Smooth muscle cell (in vitro differentiated cells): ENCODE results near the gene NAV3. TPM values are rescaled to one million over a fixed set of nuclear protein-coding genes. Genes with fewer than 3 reads are reported as not detected.

Source experiments
- DNase-seq: peaks from one replicate; lab custom pipeline; 2025; ENCODE audit not compliant: unreplicated experiment; lab: John Stamatoyannopoulos, UW
- H2AFZ ChIP-seq: fragments of 200-600 bp; sonication (generic); 2 replicates; pipeline ENCODE4 v1.6.0; 2016; ENCODE audit warnings: antibody characterized with exemption, low read depth, mild to moderate bottlenecking
- H3F3A ChIP-seq: fragments of 200-600 bp; sonication (generic); 2 replicates; pipeline ENCODE4 v1.6.0; 2017; ENCODE audit warnings: antibody characterized with exemption, low read depth
- H3K27ac ChIP-seq: fragments of 200-600 bp; sonication (generic); 2 replicates; pipeline ENCODE4 v1.5.1; 2016; ENCODE audit warnings: low read depth, mild to moderate bottlenecking
- H3K27me3 ChIP-seq: fragments of 200-600 bp; sonication (generic); 2 replicates; pipeline ENCODE4 v1.6.1; 2016; ENCODE audit warnings: low read depth, mild to moderate bottlenecking
- H3K36me3 ChIP-seq: fragments of 200-600 bp; sonication (generic); 2 replicates; pipeline ENCODE4 v1.5.1; 2016; ENCODE audit warnings: low read depth
- H3K4me1 ChIP-seq: fragments of 200-600 bp; sonication (generic); 2 replicates; pipeline ENCODE4 v1.5.1; 2016; ENCODE audit warnings: low read depth
- H3K4me2 ChIP-seq: fragments of 200-600 bp; sonication (generic); 2 replicates; pipeline ENCODE4 v1.6.0; 2016; ENCODE audit warnings: mild to moderate bottlenecking
- H3K4me3 ChIP-seq: fragments of 200-600 bp; sonication (generic); 2 replicates; pipeline ENCODE4 v1.5.1; 2016; ENCODE audit warnings: mild to moderate bottlenecking
- H3K79me2 ChIP-seq: fragments of 200-600 bp; sonication (generic); 2 replicates; pipeline ENCODE4 v1.6.0; 2016; ENCODE audit warnings: low read depth, mild to moderate bottlenecking
- H3K9ac ChIP-seq: fragments of 200-600 bp; sonication (generic); 2 replicates; pipeline ENCODE4 v1.6.0; 2016; ENCODE audit warnings: low read depth
- H3K9me3 ChIP-seq: fragments of 200-600 bp; sonication (generic); replicated peaks from 2 replicates; pipeline ENCODE4 v1.5.1; 2016; ENCODE audit warnings: low read depth
- H4K20me1 ChIP-seq: fragments of 200-600 bp; sonication (generic); 2 replicates; pipeline ENCODE4 v1.6.0; 2016; ENCODE audit warnings: low read depth
- WGBS: methylation state at CpG from one replicate; pipeline ENCODE4 v1.1.7; 2016; ENCODE audit warnings: low lambda C conversion rate; 5-methylcytosine and 5-hydroxymethylcytosine counted together
- polyA plus RNA-seq: library from polyadenylated mRNA; unstranded; fragments of >200 nt; fragmentation: Nextera tagmentation; extraction: Ambion mirVana; gene quantifications from 2 replicates; pipeline ENCODE4 v1.2.1, GENCODE V29; 2016
- total RNA-seq: library from RNA; depleted of rRNA; stranded (reverse); fragments of >200 nt; gene quantifications from 2 replicates; pipeline ENCODE4 v1.2.3, GENCODE V29; 2014
- TF ChIP-seq, protein P1 (sequence below): fragments of 200-600 bp; sonication (generic); IDR thresholded peaks from 2 replicates; pipeline ENCODE4 v1.5.1; 2017; ENCODE audit warnings: borderline replicate concordance, mild to moderate bottlenecking, antibody characterized with exemption; ENCODE audit not compliant: insufficient read depth, poor library complexity, severe bottlenecking

Gene NAV3
- total and polyA plus RNA-seq, 2 experiments from 2014 or later: 8.0 to 31.0 TPM

DNA sequence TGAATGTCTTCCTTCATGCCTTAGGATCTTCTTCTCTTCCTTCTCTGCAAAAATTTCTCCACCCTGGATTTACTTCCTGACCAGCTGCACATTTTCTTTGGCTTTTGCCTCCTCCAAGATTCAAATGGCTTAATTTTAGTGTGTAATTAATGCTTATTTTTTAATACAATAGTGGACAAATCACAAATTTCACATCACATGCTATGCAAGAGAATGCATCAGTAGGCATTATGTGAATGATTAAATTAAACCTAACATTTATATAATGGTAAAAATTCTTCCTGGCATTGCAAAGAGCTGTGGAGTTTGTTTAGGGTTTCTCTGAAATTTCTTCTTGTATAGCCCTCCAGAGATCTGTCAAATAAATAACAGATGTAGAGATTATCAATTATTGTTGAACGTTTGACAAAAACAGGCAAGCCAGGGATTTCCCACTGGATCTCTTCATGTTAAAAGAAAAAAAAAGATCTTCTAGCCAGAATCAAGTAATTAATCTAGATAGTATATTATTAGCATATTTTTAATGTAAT is 84.4 kb downstream of the NAV3 start:
- Histone ChIP-seq H3K9ac (no peak overlapping the region), H3K27ac (no peak overlapping the region), H3F3A (no peaks in the 10 kb centered on the region), H3K27me3 (no peaks in the 10 kb centered on the region), H4K20me1 (no peaks in the 10 kb centered on the region), H3K4me3 (no peak overlapping the region), H3K4me2 (no peak overlapping the region), H3K79me2 (no peaks in the 10 kb centered on the region), H3K36me3 (no peaks in the 10 kb centered on the region), H2AFZ (no peak overlapping the region), H3K4me1 (no peaks in the 10 kb centered on the region), H3K9me3 (no peaks in the 10 kb centered on the region)
- TF ChIP-seq, protein P1, sequence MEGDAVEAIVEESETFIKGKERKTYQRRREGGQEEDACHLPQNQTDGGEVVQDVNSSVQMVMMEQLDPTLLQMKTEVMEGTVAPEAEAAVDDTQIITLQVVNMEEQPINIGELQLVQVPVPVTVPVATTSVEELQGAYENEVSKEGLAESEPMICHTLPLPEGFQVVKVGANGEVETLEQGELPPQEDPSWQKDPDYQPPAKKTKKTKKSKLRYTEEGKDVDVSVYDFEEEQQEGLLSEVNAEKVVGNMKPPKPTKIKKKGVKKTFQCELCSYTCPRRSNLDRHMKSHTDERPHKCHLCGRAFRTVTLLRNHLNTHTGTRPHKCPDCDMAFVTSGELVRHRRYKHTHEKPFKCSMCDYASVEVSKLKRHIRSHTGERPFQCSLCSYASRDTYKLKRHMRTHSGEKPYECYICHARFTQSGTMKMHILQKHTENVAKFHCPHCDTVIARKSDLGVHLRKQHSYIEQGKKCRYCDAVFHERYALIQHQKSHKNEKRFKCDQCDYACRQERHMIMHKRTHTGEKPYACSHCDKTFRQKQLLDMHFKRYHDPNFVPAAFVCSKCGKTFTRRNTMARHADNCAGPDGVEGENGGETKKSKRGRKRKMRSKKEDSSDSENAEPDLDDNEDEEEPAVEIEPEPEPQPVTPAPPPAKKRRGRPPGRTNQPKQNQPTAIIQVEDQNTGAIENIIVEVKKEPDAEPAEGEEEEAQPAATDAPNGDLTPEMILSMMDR: no peak
- 78% methylated on average over 1 of the region's 1 CpG for WGBS
- no peak for DNase-seq

DNA sequence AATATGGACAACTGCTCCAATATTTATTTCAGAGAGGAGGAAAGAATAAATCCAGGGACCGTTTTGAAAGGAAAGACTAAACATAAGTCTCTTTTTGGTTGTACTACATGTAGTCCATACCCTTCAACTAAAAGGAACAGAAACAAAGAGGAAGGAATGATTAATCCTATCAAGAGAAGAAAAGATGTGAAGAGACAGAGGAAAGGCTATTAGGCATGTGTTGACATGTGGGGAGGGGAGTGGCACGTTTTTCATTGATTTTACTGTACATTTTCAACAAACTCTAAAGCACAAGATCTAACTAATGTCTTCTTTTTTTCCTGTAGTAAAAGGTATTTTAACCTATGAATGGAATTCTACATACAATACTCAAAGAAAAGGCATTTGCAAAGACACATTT is 85.6 kb downstream of the NAV3 start:
- Histone ChIP-seq H3K9me3 (no peaks in the 10 kb centered on the region), H4K20me1 (no peaks in the 10 kb centered on the region), H3K4me3 (no peak overlapping the region), H2AFZ (no peak overlapping the region), H3K79me2 (no peaks in the 10 kb centered on the region), H3K4me1 (no peaks in the 10 kb centered on the region), H3K4me2 (no peak overlapping the region), H3F3A (no peaks in the 10 kb centered on the region), H3K36me3 (no peaks in the 10 kb centered on the region), H3K27me3 (no peaks in the 10 kb centered on the region), H3K27ac (no peak overlapping the region), H3K9ac (no peak overlapping the region)
- WGBS: 70% methylated on average over 2 of the region's 2 CpGs
- DNase-seq: no peak
- TF ChIP-seq, protein P1: no peak

DNA sequence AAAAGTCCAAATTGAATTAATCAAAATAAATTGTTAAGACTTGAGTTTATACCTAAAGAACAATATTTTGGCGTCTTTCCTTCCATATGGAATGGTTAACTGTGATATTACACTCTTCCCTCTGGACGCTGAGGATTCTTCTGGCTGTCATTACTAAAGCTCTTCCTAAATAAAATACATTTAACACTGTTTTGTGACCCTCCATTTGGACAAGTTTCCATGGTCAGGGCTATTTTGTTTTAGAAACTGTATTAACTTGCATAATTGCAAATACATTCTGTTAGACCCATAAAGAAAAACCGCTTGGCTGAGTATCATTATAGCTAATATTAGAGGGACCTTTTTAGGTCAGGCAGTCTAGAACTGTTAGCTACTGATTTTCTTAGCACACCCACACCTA is 87.4 kb downstream of the NAV3 start:
- Histone ChIP-seq H3F3A (no peaks in the 10 kb centered on the region), H3K36me3 (no peaks in the 10 kb centered on the region), H3K27ac (no peak overlapping the region), H2AFZ (no peak overlapping the region), H3K4me2 (no peak overlapping the region), H3K4me1 (no peaks in the 10 kb centered on the region), H3K79me2 (no peaks in the 10 kb centered on the region), H3K9ac (no peak overlapping the region), H3K27me3 (no peaks in the 10 kb centered on the region), H3K4me3 (no peak overlapping the region), H4K20me1 (no peaks in the 10 kb centered on the region), H3K9me3 (no peaks in the 10 kb centered on the region)
- DNase-seq: no peak
- whole genome bisulfite sequencing: 86% methylated on average over 3 of the region's 3 CpGs
- TF ChIP-seq, protein P1: no peak

DNA sequence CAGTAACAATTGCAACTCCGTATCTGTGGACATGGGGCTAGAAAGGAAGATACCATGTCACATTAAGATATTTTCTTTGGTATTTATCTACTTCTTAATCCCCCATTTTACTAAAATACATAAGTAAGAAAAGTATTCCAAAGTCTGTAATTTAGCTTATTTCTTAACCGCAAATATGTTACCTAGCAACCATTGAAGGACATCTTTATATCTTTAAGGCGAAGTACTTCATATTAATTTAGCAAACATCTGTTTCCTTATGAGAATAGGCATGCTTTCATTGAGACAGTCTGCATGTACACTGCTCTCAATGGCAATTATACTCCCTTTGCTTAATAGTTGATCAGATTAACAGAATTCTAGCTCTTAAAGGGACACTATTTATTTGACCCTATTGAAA is 88.8 kb downstream of the NAV3 start:
- Histone ChIP-seq H3K4me1 (no peaks in the 10 kb centered on the region), H3K9ac (no peak overlapping the region)

More for the DNA sequence above, 88.8 kb downstream of the NAV3 start:
- Histone ChIP-seq H2AFZ (no peak overlapping the region), H3K27ac (no peak overlapping the region), H4K20me1 (no peaks in the 10 kb centered on the region), H3K27me3 (no peaks in the 10 kb centered on the region), H3K36me3 (no peaks in the 10 kb centered on the region), H3F3A (no peaks in the 10 kb centered on the region), H3K9me3 (no peaks in the 10 kb centered on the region), H3K4me3 (no peak overlapping the region), H3K4me2 (no peak overlapping the region), H3K79me2 (no peaks in the 10 kb centered on the region)
- WGBS: 96% methylated on average over 3 of the region's 3 CpGs
- DNase-seq: no peak
- TF ChIP-seq, protein P1: no peak
